ENCODE data around the gene KLHDC9. TPM values are rescaled to one million over a fixed set of nuclear protein-coding genes. Genes with fewer than 3 reads are reported as not detected.

KLHDC9 gene
- total RNA-seq, 2 experiments from 2014 or later: 0.41 TPM; not detected in 1

DNA sequence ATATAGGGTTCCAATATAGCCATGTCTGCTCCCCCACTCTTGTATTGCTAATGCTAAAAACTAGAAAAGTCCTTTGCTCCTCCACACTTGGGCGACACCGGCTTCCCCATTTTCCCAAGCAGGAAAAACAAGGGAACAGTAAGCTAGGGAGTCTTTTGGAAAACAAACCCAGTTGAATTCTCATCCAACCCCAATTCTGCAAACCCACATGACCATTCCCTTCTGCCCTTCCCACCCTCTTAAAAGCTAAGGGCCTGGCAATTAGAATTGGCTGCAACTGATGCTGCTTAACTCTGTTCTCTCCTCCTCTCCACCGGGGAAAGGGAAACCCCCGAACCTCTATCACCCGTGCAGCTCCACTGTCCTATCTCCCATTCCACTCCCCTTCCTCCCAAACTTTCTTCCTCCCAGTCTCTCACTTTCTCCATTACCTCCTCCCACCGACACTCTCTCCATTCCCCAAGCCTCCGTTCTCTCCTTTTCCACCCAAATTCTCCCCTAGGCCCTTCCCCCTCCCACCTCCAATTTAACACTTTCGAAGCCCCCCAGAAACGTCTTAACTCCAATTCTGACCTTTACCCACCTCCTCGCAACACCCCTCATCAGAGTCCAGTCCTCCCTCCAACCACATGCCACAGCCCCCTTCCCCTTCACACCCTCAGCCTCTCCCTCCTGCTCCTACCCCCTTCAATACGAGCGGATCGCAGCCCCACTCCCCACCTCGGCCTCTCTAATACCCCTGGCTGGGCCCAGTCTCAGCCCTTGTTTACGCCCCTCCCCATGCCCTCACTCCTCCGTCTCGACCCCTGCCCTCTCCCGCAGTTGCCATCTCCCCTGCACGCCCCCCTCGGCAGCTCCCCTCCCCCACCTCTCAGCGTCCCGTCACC lies 33.6 kb downstream of the KLHDC9 start:
- DNase-seq: peak in 2 of 14 experiments; percentile 53 to 55

GRCh38 chr1:161132410-161133219 lies 34.5 kb downstream of the KLHDC9 start, which contains the start of gene DEDD:
Gene DEDD, minus strand, starts transcription at chr1:161132667. Its CDS starts 8,205 bp downstream, at chr1:161124462.
- peak; percentile 80 to 97 (median 86) for DNase-seq
- Mint-ChIP-seq H3K36me3 (ENCODE audit: low read depth) (peaks cover 39% of the 10 kb centered on the region), H3K4me3 (no peak within 1 kb of the TSS), H3K27ac (no peak within 1 kb of the TSS), H3K9me3 (no peaks in the 10 kb centered on the region), H3K4me1 (ENCODE audit: low read depth) (peaks cover 41% of the 10 kb centered on the region), H3K27me3 (no peaks in the 10 kb centered on the region)
- intact Hi-C loops (cut with DNase I, micrococcal nuclease): loop anchor here (1.0 to 10.0 kb wide), 5 partner anchors 13 to 848 kb away; partner anchors contain the start of genes PPOX (in 2 of the 2), UFC1 (in 2 of the 2), NIT1 (in 1 of the 2) and PEX19 (in 1 of the 2)
- Histone ChIP-seq H3K27me3 (ENCODE audit: control insufficient read depth in 1 of 2, insufficient read depth in 2 of 2, low read length in 2 of 2) (no peaks in the 10 kb centered on the region), H3K27ac (ENCODE audit: low read depth in 1 of 2, low read length in 2 of 2) (peak within 1 kb of the TSS; percentile 79 to 94), H3K36me3 (ENCODE audit: insufficient read depth, low read length) (peaks cover 22% of the 10 kb centered on the region), H3K4me1 (ENCODE audit: insufficient read depth, low read length) (peaks cover 46% of the 10 kb centered on the region), H3K9me3 (ENCODE audit: control insufficient read depth in 1 of 2, insufficient read depth in 1 of 2, low read length in 2 of 2) (no peaks in the 10 kb centered on the region), H3K4me3 (ENCODE audit: low read length) (peak within 1 kb of the TSS; percentile 98)
- no peak for TF ChIP-seq CTCF (IDR thresholded peaks at IDR 0.05)
- ChIA-PET POLR2A (interaction anchor here (0.6 to 3.4 kb wide), 26 partner anchors 9 to 295 kb away, joined by 3 to 37 read pairs (median 4); partner anchors contain the start of genes ARHGAP30, B4GALT3, F11R and KLHDC9), CTCF (interaction anchor here (0.6 to 2.0 kb wide), 6 partner anchors 15 to 70 kb away, joined by 3 to 8 read pairs (median 4); partner anchors contain the start of genes NDUFS2, NIT1, PFDN2 and PPOX)
- peak; percentile 95 for ATAC-seq (ENCODE audit: poor library complexity)

More for the DNA sequence above, 33.6 kb downstream of the KLHDC9 start:
- CTCF ChIA-PET: interaction anchor here (0.6 to 2.3 kb wide), 5 partner anchors 14 to 34 kb away, joined by 3 to 8 read pairs (median 5); partner anchors contain the start of genes NIT1, PFDN2, PPOX and UFC1
- Mint-ChIP-seq H3K27me3 (no peaks in the 10 kb centered on the region), H3K9me3 (no peaks in the 10 kb centered on the region), H3K4me1 (ENCODE audit: low read depth) (peaks cover 49% of the 10 kb centered on the region), H3K27ac (no peak overlapping the region), H3K4me3 (no peak overlapping the region), H3K36me3 (ENCODE audit: low read depth) (peaks cover 48% of the 10 kb centered on the region)
- H3K27ac ChIP-seq (ENCODE audit: low read depth in 1 of 2, low read length in 2 of 2): peak overlapping the region; percentile 79 to 94
- intact Hi-C loops (cut with DNase I, micrococcal nuclease): loop anchor here (1.0 to 10.0 kb wide), 6 partner anchors 12 to 847 kb away; partner anchors contain the start of genes PPOX (in 2 of the 2), UFC1 (in 2 of the 2), NIT1 (in 1 of the 2) and PEX19 (in 1 of the 2)
- ATAC-seq (ENCODE audit: poor library complexity): no peak
- no peaks in the 10 kb centered on the region for H3K9me3 ChIP-seq (ENCODE audit: control insufficient read depth in 1 of 2, insufficient read depth in 1 of 2, low read length in 2 of 2)
- peaks cover 49% of the 10 kb centered on the region for H3K4me1 ChIP-seq (ENCODE audit: insufficient read depth, low read length)
- peak overlapping the region; percentile 98 for H3K4me3 ChIP-seq (ENCODE audit: low read length)
- POLR2A ChIA-PET: interaction anchor here (0.7 to 3.4 kb wide), 15 partner anchors 14 to 1069 kb away, joined by 3 to 37 read pairs (median 6); partner anchors contain the start of genes ARHGAP30, B4GALT3, F11R and KLHDC9
- TF ChIP-seq CTCF (IDR thresholded peaks at IDR 0.05): no peak
- H3K27me3 ChIP-seq (ENCODE audit: control insufficient read depth in 1 of 2, insufficient read depth in 2 of 2, low read length in 2 of 2): no peaks in the 10 kb centered on the region
- H3K36me3 ChIP-seq (ENCODE audit: insufficient read depth, low read length): peaks cover 30% of the 10 kb centered on the region
